Measurements from ENCODE around the gene CLCN5.

The CLCN5 gene

DNA sequence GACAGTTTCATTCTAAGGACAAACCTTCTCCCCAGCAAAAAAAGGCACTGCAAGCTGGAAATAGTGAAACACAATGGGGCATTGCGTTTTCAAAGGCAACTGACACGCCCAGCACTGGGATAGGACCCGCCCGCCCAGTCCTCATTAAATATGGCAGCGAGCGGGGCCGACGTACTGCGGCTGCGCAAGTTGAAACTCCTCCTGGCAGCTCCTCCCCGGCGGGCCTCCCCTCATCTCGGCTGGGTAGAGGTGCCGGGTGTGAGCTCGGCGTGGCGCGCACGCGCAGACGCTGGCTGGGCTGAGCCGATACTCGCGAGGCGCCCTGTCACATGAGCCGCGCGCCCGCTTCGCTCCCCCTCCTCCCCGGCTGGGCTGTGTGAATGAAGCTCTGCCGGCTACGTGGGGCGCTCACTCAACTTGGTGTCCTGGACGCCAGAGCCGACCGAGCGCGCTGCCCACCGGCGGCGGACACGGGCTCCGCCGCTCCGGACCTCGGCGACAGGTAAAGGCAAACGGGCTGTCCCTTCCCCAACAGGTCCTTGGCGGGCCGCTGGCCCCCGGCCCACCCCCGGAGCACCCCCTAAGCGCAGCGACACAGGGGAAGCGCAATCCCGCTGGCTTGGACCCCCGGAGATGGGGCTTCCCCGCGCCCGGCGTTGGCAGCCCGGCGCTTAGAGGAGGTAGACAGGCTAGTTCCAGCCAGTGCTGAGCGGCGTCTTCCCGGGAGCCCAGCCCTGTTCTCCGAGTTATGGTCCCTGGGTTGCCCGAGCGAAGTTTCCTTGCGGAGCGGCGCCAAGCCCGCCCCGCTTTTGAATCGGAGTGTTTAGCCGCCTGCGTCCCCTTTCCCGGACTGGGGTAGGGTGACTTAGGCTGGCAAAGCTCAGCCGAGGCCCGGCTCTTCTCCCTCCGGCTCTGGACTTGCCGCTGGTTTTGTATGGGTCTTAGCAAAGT, at the start of gene CLCN5:
CLCN5 (plus strand) TSS at position 306 of the 951 bp plus-strand sequence. CDS start 2,703 bp downstream, outside the sequence.
- Histone ChIP-seq H3K4me1 (ENCODE audit: low read length) (no peaks in the 10 kb centered on the region), H3K4me2 (ENCODE audit: low read depth, low read length) (peak within 1 kb of the TSS; percentile 66), H3K27me3 (replicated peaks; ENCODE audit: insufficient read depth, low read length) (no peaks in the 10 kb centered on the region), H3K36me3 (replicated peaks; ENCODE audit: insufficient read depth, low read length) (no peaks in the 10 kb centered on the region), H3F3A (ENCODE audit: insufficient read depth, low read length) (no peaks in the 10 kb centered on the region), H3K4me3 (ENCODE audit: low read length) (peak within 1 kb of the TSS; percentile 76), H3K79me2 (ENCODE audit: low read length) (no peaks in the 10 kb centered on the region), H2AFZ (ENCODE audit: low read length) (peak within 1 kb of the TSS; percentile 84), H3K27ac (ENCODE audit: low read length) (peak within 1 kb of the TSS; percentile 26; the same call in 1 of the 2 replicates), H4K20me1 (ENCODE audit: insufficient read depth, low read length) (no peaks in the 10 kb centered on the region), H3K9me3 (replicated peaks; ENCODE audit: insufficient read depth, low read length) (no peaks in the 10 kb centered on the region), H3K9ac (ENCODE audit: low read length) (peak within 1 kb of the TSS; percentile 73), H3K9me2 (replicated peaks; ENCODE audit: insufficient read depth, low read length) (no peaks in the 10 kb centered on the region)
- TF ChIP-seq EZH2 (optimal IDR thresholded peaks at IDR 0.05; ENCODE audit: low read depth, low read length) = no peak
- no peak for TF ChIP-seq EZH2phosphoT487 (IDR thresholded peaks at IDR 0.05; ENCODE audit: low read length)
- TF ChIP-seq, protein P1, sequence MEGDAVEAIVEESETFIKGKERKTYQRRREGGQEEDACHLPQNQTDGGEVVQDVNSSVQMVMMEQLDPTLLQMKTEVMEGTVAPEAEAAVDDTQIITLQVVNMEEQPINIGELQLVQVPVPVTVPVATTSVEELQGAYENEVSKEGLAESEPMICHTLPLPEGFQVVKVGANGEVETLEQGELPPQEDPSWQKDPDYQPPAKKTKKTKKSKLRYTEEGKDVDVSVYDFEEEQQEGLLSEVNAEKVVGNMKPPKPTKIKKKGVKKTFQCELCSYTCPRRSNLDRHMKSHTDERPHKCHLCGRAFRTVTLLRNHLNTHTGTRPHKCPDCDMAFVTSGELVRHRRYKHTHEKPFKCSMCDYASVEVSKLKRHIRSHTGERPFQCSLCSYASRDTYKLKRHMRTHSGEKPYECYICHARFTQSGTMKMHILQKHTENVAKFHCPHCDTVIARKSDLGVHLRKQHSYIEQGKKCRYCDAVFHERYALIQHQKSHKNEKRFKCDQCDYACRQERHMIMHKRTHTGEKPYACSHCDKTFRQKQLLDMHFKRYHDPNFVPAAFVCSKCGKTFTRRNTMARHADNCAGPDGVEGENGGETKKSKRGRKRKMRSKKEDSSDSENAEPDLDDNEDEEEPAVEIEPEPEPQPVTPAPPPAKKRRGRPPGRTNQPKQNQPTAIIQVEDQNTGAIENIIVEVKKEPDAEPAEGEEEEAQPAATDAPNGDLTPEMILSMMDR (IDR thresholded peaks at IDR 0.05; ENCODE audit: low read length) = no peak
- peak; percentile 93 for DNase-seq

DNA sequence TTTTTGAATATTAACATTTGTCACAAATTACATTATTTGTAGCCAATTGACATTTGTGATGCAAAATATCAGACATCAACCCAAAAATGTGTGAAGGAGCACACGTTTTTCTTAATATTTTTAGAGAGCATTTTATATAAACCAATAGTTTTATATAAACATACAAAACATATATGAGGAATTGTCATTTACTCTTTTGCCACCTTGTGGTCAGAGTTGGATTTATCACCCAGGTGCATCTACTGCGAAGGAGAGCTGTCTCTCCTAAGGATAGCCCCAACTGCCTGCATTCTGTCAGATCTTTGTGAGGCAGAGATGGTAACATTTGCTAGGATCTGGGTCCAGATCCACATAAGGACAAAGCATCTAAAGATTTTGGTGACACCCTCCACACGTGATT, 45.6 kb upstream of the CLCN5 start:
- DNase-seq = peak; percentile 56
- no peak overlapping the region for H3K4me3 ChIP-seq (ENCODE audit: low read length)

DNA sequence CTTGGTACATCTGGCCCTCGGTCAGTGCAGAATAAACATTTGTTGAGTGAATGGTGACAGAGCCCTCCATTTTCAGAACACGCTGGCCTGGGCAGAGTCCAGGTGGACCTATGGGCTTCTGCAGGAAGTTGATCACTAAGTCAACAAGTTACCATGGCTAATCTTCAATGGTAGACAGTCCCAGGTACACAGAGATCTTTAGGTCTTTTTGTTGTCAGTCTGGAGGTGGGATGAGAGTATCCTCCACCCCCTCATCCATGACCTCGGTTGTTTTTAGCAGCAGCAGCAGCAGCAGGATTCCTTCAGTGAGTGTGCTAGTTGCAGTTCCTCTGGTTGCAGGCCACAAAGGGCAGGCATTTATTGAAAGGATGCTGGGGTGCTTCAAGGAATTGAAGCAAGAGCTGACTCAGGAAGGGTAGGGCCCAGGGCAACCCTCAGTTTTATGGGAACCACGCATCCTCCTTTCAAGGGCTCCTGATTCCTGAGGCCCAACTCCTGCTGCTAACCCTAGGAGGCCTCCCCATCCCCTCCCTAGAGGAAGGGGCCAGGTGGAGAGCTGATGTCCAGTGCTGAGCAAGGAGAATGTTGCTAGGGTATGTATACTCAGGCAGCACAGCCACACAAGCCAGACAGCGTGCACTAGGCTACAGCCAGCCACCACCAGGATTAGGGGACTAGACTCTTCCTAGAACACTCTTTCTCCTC, 44.8 kb upstream of the CLCN5 start:
- H2AFZ ChIP-seq (ENCODE audit: low read length) = no peak overlapping the region
- H3K9ac ChIP-seq (ENCODE audit: low read length) = no peak overlapping the region
- H3K4me1 ChIP-seq (ENCODE audit: low read length) = 0 out of 2 replicates have a peak, but pooled peaks cover 3% of the 10 kb centered on the region
- no peak overlapping the region for H3K4me2 ChIP-seq (ENCODE audit: low read depth, low read length)
- H3K4me3 ChIP-seq (ENCODE audit: low read length) = no peak overlapping the region
- H3K79me2 ChIP-seq (ENCODE audit: low read length) = no peaks in the 10 kb centered on the region
- H3F3A ChIP-seq (ENCODE audit: insufficient read depth, low read length) = 0 out of 2 replicates have a peak, but pooled peaks cover 5% of the 10 kb centered on the region
- TF ChIP-seq EZH2 (optimal IDR thresholded peaks at IDR 0.05; ENCODE audit: low read depth, low read length) = no peak
- H3K9me3 ChIP-seq (replicated peaks; ENCODE audit: insufficient read depth, low read length) = no peaks in the 10 kb centered on the region
- H3K27ac ChIP-seq (ENCODE audit: low read length) = no peak overlapping the region
- no peaks in the 10 kb centered on the region for H4K20me1 ChIP-seq (ENCODE audit: insufficient read depth, low read length)
- no peaks in the 10 kb centered on the region for H3K36me3 ChIP-seq (replicated peaks; ENCODE audit: insufficient read depth, low read length)
- H3K9me2 ChIP-seq (replicated peaks; ENCODE audit: insufficient read depth, low read length) = no peaks in the 10 kb centered on the region
- DNase-seq = no peak
- H3K27me3 ChIP-seq (replicated peaks; ENCODE audit: insufficient read depth, low read length) = no peaks in the 10 kb centered on the region

More for the DNA sequence above, 45.6 kb upstream of the CLCN5 start:
- 0 out of 2 replicates have a peak, but pooled peaks cover 3% of the 10 kb centered on the region for H3K4me1 ChIP-seq (ENCODE audit: low read length)
- H3K9ac ChIP-seq (ENCODE audit: low read length) = no peak overlapping the region
- no peaks in the 10 kb centered on the region for H3K9me2 ChIP-seq (replicated peaks; ENCODE audit: insufficient read depth, low read length)
- H3K9me3 ChIP-seq (replicated peaks; ENCODE audit: insufficient read depth, low read length) = no peaks in the 10 kb centered on the region
- H2AFZ ChIP-seq (ENCODE audit: low read length) = no peak overlapping the region
- H3K79me2 ChIP-seq (ENCODE audit: low read length) = no peaks in the 10 kb centered on the region
- no peaks in the 10 kb centered on the region for H3K27me3 ChIP-seq (replicated peaks; ENCODE audit: insufficient read depth, low read length)
- no peak overlapping the region for H3K4me2 ChIP-seq (ENCODE audit: low read depth, low read length)
- no peak overlapping the region for H3K27ac ChIP-seq (ENCODE audit: low read length)
- no peak for TF ChIP-seq EZH2phosphoT487 (IDR thresholded peaks at IDR 0.05; ENCODE audit: low read length)
- TF ChIP-seq, protein P1 (IDR thresholded peaks at IDR 0.05; ENCODE audit: low read length) = peak; percentile 46
- no peak for TF ChIP-seq EZH2 (optimal IDR thresholded peaks at IDR 0.05; ENCODE audit: low read depth, low read length)
- H4K20me1 ChIP-seq (ENCODE audit: insufficient read depth, low read length) = no peaks in the 10 kb centered on the region
- H3K36me3 ChIP-seq (replicated peaks; ENCODE audit: insufficient read depth, low read length) = no peaks in the 10 kb centered on the region
- H3F3A ChIP-seq (ENCODE audit: insufficient read depth, low read length) = 0 out of 2 replicates have a peak, but pooled peaks cover 5% of the 10 kb centered on the region
